Panc1 (cell line): Measurements from ENCODE around the gene CAMSAP3. TPM values are rescaled to one million over a fixed set of nuclear protein-coding genes. Genes with fewer than 3 reads are reported as not detected.

Experiments used
- ATAC-seq: fragments of 200-7000 bp; cut with Tn5 transposase; 2 replicates; pipeline ENCODE4 v1.9.1; 2020; ENCODE audit warnings: mild to moderate bottlenecking, moderate library complexity
- BruUV-seq: library from RNA; stranded (reverse); fragments of 400-500 nt; replicated peaks from 2 replicates; lab custom pipeline; 2021; lab: Mats Ljungman, UMichigan
- CTCF ChIA-PET: fragments of 300-600 bp; sonication (Branson Sonifier 250); formaldehyde crosslinking; loops from one replicate; lab custom pipeline; 2022; ENCODE audit warnings: antibody characterized with exemption; lab: Charles Lee
- POLR2A ChIA-PET: fragments of 300-600 bp; sonication (Branson Sonifier 250); formaldehyde crosslinking; loops from one replicate; lab custom pipeline; 2022; ENCODE audit warnings: antibody characterized with exemption; lab: Charles Lee
- DNase-seq: peaks from one replicate; pipeline ENCODE4 v3.0.0-alpha.2; 2010; ENCODE audit warnings: low read depth, low spot score
- H3K27ac ChIP-seq: 2 replicates; pipeline ENCODE4 v1.5.1; 2011; ENCODE audit warnings: mild to moderate bottlenecking, low read length, inconsistent platforms
- H3K27me3 ChIP-seq: fragments of 200-500 bp; sonication (Bioruptor generic); 2 replicates; pipeline ENCODE4 v1.6.0; 2014; ENCODE audit warnings: low read length, inconsistent platforms; ENCODE audit not compliant: control insufficient read depth, insufficient read depth
- H3K36me3 ChIP-seq: fragments of 200-500 bp; sonication (Bioruptor generic); 2 replicates; pipeline ENCODE4 v1.5.1; 2014; ENCODE audit warnings: inconsistent platforms, mild to moderate bottlenecking, low read length, moderate library complexity; ENCODE audit not compliant: control insufficient read depth, insufficient read depth
- H3K4me1 ChIP-seq: 2 replicates; pipeline ENCODE4 v1.5.1; 2011; ENCODE audit warnings: inconsistent platforms, mild to moderate bottlenecking, low read length, moderate library complexity; ENCODE audit not compliant: control insufficient read depth, insufficient read depth
- H3K4me3 ChIP-seq, 2 experiments: 2 replicates each; pipeline ENCODE4 v1.5.1; 2011 to 2012; ENCODE audit warnings: low read depth in 2 of 2, low read length in 2 of 2, mild to moderate bottlenecking in 2 of 2, inconsistent platforms in 1 of 2, moderate library complexity in 1 of 2
- H3K9me3 ChIP-seq: fragments of 200-500 bp; sonication (Bioruptor generic); 2 replicates; pipeline ENCODE4 v1.5.1; 2014; ENCODE audit warnings: low read depth, mild to moderate bottlenecking, inconsistent platforms, low read length, moderate library complexity; ENCODE audit not compliant: control insufficient read depth, insufficient read depth
- POLR2AphosphoS5 ChIP-seq: IDR thresholded peaks from 2 replicates; pipeline ENCODE4 v1.6.1; 2012; ENCODE audit warnings: mild to moderate bottlenecking, low read depth, low read length, moderate library complexity
- REST ChIP-seq, 2 experiments: IDR thresholded peaks; 2 replicates each; pipeline ENCODE4 v1.6.1; 2011 to 2012; ENCODE audit warnings: low read depth in 2 of 2, control low read depth in 1 of 2, low read length in 1 of 2, mild to moderate bottlenecking in 1 of 2, moderate library complexity in 1 of 2; ENCODE audit not compliant: insufficient read depth in 1 of 2
- SIN3A ChIP-seq: IDR thresholded peaks from 2 replicates; pipeline ENCODE4 v1.6.1; 2012; ENCODE audit warnings: low read depth, mild to moderate bottlenecking, low read length, moderate library complexity, borderline replicate concordance; ENCODE audit not compliant: insufficient read depth
- TCF7L2 ChIP-seq: IDR thresholded peaks from 2 replicates; pipeline ENCODE4 v1.6.1; 2011; ENCODE audit warnings: mild to moderate bottlenecking, low read depth, low read length, inconsistent platforms
- in situ Hi-C: cut with HindIII; loops from 2 replicates; pipeline ENCODE4 v1.10.0; 2016; ENCODE audit warnings: low sequenced_read_pairs, low pct_unique_long_range_greater_than_20kb
- intact Hi-C: fragments of 100-400 bp; cut with micrococcal nuclease; formaldehyde crosslinking; loops from one replicate; pipeline ENCODE4 v1.10.0; 2022; ENCODE audit not compliant: unreplicated experiment
- total RNA-seq: library from RNA; stranded (reverse); gene quantifications from one replicate; pipeline ENCODE4 v1.2.1, GENCODE V29; 2021; ENCODE audit not compliant: unreplicated experiment
- TF ChIP-seq, protein P1 (sequence below): fragments of 450-650 bp; IDR thresholded peaks from 2 replicates; pipeline ENCODE4 v1.5.1; 2017; ENCODE audit warnings: mild to moderate bottlenecking

CAMSAP3 gene
- total RNA-seq, 1 experiment from 2014 or later = 1.7 TPM

GRCh38 chr19:7633698-7634097 lies 38.0 kb downstream of the CAMSAP3 start, which contains the start of gene PCP2:
TSS of gene PCP2 (minus strand) at chr19:7633719. CDS start at chr19:7633457, 262 bp downstream.
- TF ChIP-seq POLR2AphosphoS5 (no peak), TCF7L2 (no peak), SIN3A (no peak), REST (IDR thresholded peaks at IDR 0.05; ENCODE audit: insufficient read depth in 1 of 2, low read depth in 2 of 2, low read length in 1 of 2) (no peak)
- TF ChIP-seq, protein P1, sequence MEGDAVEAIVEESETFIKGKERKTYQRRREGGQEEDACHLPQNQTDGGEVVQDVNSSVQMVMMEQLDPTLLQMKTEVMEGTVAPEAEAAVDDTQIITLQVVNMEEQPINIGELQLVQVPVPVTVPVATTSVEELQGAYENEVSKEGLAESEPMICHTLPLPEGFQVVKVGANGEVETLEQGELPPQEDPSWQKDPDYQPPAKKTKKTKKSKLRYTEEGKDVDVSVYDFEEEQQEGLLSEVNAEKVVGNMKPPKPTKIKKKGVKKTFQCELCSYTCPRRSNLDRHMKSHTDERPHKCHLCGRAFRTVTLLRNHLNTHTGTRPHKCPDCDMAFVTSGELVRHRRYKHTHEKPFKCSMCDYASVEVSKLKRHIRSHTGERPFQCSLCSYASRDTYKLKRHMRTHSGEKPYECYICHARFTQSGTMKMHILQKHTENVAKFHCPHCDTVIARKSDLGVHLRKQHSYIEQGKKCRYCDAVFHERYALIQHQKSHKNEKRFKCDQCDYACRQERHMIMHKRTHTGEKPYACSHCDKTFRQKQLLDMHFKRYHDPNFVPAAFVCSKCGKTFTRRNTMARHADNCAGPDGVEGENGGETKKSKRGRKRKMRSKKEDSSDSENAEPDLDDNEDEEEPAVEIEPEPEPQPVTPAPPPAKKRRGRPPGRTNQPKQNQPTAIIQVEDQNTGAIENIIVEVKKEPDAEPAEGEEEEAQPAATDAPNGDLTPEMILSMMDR = no peak
- Histone ChIP-seq H3K27ac (no peak within 1 kb of the TSS), H3K9me3 (no peaks in the 10 kb centered on the region), H3K27me3 (no peaks in the 10 kb centered on the region), H3K4me3 (no peak within 1 kb of the TSS), H3K36me3 (peaks cover 11% of the 10 kb centered on the region; the same call in 1 of the 2 replicates), H3K4me1 (peaks cover 5% of the 10 kb centered on the region)
- ATAC-seq = no peak
- ChIA-PET CTCF (no interaction called here), POLR2A (no interaction called here)
- no peak for DNase-seq
- in situ Hi-C loops (no loop called here), intact Hi-C loops (no loop called here)
- no TSS peak for BruUV-seq

GRCh38 chr19:7635670-7636069 lies 40.0 kb downstream of the CAMSAP3 start:
- ChIA-PET POLR2A (no interaction called here), CTCF (no interaction called here)
- ATAC-seq = no peak
- H3K27ac ChIP-seq = no peak overlapping the region
- H3K9me3 ChIP-seq = no peaks in the 10 kb centered on the region
- H3K4me3 ChIP-seq = no peak overlapping the region
- in situ Hi-C loops = no loop called here
- BruUV-seq = no TSS peak
- no peaks in the 10 kb centered on the region for H3K27me3 ChIP-seq
- TF ChIP-seq, protein P1 = no peak
- no peak for TF ChIP-seq TCF7L2
- TF ChIP-seq SIN3A = no peak
- no peak for TF ChIP-seq REST (IDR thresholded peaks at IDR 0.05; ENCODE audit: insufficient read depth in 1 of 2, low read depth in 2 of 2, low read length in 1 of 2)
- TF ChIP-seq POLR2AphosphoS5 = no peak
- peaks cover under 1% of the 10 kb centered on the region; the same call in 1 of the 2 replicates for H3K4me1 ChIP-seq
- intact Hi-C loops = no loop called here
- no peak for DNase-seq
- H3K36me3 ChIP-seq = no peaks in the 10 kb centered on the region
